GM13977 (cell line): ENCODE results near the gene SORL1.

Experiments used
- DNase-seq: peaks from one replicate; pipeline ENCODE4 v3.0.0; 2012; ENCODE audit warnings: low spot score
- in situ Hi-C: fragments of 300-500 bp; cut with MboI; formaldehyde crosslinking; loops from one replicate; pipeline ENCODE4 v1.12.0; 2022; ENCODE audit warnings: low sequenced_read_pairs, low pct_unique_long_range_greater_than_20kb, mixed read lengths, inconsistent platforms; ENCODE audit not compliant: unreplicated experiment
- TF ChIP-seq, protein P1 (sequence below): IDR thresholded peaks from 2 replicates; pipeline ENCODE4 v1.5.1; 2012; ENCODE audit warnings: mild to moderate bottlenecking, control low read depth; ENCODE audit not compliant: insufficient read depth; ENCODE audit errors: extremely low read depth, missing control alignments

The SORL1 gene

DNA sequence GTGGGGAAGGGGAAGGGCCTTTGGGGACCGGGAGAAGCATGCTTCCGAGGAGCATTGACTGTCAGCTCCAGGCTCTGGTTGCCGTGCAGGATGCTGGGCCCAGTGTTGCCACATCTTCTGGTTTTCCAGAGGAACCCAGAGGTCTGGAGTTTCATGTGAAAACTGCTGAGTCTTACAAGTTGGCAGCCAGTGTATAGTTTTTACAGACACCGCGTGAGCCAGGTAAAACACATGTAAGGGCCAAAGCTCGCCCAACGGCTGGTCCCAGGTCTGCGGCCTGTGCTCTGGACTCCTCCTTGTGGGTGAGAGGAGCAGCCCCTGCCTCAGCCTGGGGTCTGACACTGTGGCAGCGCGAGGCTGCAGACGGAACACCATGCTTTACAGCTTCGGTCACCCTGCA, 19.1 kb downstream of the SORL1 start:
- DNase-seq, result no peak
- TF ChIP-seq, protein P1, sequence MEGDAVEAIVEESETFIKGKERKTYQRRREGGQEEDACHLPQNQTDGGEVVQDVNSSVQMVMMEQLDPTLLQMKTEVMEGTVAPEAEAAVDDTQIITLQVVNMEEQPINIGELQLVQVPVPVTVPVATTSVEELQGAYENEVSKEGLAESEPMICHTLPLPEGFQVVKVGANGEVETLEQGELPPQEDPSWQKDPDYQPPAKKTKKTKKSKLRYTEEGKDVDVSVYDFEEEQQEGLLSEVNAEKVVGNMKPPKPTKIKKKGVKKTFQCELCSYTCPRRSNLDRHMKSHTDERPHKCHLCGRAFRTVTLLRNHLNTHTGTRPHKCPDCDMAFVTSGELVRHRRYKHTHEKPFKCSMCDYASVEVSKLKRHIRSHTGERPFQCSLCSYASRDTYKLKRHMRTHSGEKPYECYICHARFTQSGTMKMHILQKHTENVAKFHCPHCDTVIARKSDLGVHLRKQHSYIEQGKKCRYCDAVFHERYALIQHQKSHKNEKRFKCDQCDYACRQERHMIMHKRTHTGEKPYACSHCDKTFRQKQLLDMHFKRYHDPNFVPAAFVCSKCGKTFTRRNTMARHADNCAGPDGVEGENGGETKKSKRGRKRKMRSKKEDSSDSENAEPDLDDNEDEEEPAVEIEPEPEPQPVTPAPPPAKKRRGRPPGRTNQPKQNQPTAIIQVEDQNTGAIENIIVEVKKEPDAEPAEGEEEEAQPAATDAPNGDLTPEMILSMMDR, result no peak
- in situ Hi-C loops, result no loop called here

DNA sequence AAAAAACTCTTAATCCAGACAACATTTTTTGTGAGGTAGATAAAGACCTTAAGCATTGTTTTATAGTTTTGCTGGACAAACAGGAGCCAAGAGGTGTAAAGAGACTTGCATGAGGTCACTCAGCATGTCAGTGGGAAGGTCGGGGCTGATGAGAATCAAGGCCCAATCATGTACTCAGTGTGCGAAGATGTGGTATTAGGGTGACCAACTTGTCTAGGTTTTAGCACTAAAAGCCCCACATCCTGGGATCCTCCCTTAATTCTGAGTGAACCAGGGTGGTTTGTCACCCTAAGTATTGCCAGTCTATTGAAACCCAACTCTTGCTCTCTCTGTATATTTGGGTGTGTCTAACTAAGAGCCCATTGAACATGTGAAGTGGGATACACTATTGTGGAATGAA, 20.2 kb downstream of the SORL1 start:
- TF ChIP-seq, protein P1, result no peak
- no peak for DNase-seq
- in situ Hi-C loops, result no loop called here

DNA sequence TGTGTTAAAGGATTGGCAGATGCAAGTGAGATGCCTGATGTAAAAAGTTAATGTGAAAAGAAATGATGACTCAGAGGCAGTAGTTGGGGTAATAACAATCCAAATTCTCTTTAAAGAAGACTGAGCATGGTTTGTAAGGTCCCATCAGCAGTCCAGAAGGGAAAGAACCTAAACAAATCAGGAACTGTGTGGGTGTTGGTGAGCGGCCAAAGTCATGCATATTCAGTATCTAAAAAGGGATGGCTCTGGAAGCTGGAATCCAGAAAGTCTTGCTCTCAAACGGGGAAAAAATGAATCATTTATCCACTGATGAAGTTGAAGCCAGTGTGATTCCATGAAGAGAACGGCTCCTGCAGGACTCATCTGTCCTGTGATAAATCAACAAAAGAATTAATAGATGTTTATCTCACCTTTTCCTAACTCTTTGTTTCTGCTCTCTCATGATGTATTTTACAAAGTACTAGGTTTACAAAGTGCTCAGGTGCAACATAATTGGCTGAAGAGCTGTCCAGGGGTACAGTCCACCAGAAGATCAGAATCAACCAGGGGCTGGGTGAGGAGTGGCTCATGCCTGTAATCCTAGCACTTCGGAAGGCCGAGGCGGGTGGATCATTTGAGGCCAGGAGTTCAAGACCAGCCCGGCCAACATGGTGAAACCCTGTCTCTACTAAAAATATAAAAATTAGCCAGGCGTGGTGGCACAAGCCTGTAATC, 21.1 kb downstream of the SORL1 start:
- DNase-seq, result no peak
- in situ Hi-C loops, result no loop called here
- TF ChIP-seq, protein P1, result no peak

DNA sequence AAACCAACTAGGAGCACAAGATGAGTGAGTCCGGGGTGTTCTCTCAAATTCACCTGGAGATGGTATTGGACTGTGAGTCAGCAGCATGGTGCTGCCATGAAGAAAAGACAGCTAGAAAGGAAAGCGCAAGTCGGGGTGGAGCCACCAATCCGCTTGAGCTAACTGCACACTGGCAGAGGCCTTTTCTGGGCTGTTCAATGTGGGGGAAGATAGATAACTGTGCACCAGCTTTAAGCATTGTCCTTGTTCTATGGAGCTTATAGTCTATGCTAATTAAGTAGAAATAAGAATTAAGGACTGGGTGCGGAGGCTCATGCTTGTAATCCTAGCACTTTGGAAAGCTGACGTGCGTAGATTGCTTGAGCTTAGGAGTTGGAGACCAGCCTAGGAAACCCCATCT, 22.6 kb downstream of the SORL1 start:
- in situ Hi-C loops, result no loop called here
- DNase-seq, result no peak
- TF ChIP-seq, protein P1, result no peak

DNA sequence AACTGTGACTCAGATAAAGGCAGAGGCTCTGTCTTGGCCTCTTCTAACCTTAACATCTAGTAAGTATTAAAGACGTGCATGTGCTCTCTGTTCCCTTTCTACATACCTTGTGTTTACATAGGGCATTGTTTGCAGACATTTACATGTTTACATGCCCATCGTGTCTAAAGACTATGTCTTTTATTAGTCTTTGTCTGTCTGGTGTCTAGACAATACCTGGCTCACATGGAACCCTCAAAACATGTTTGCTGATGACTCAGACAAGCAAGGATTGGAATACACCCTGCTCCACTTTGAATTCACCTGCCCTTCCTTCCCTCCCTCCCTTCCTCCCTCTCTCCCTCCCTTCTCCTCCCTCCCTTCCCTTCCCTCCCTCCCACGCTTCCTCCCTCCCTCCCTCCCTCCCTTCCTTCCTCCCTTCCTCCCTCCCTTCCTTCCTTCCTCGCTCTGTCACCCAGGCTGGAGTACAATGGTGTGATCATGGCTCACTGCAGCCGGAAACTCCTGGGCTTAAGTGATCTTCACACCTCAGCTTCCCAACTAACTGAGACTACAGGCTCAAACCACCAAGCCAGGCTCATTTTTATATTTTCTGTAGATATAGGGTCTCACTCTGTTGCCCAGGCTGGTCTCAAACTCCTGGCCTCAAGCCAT, 24.4 kb downstream of the SORL1 start:
- TF ChIP-seq, protein P1, result no peak
- in situ Hi-C loops, result no loop called here
- DNase-seq, result no peak

DNA sequence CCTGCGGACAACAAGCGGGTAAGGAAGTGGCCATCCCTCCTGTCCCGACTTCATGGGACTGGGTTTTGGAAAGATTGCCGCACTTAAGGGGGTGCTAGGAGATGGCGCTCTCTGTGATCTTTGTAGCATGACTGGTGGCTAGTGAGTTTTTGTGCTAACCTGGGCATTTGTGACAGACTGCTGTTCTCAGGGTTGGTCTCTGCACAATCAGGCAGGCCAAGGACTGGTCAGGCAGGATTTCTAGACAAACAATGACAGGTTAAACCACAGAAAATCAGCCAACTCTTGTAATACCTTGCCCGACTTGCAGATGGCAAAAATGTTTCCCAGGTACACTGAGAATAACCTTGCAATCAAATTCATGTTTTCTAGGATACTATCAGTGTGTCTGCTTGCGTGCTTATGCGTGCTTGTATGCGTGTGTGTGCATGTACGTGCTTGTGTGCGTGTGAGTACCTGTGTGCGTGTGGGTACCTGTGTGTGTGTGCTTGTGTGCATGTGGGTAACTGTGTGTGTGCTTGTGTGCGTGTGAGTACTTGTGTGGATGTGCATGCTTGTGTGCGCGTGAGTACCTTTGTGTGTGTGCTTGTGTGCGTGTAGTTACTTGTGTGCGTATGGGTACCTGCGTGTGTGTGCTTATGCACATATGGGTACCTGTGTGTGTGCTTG, 26.2 kb downstream of the SORL1 start:
- TF ChIP-seq, protein P1, result no peak
- DNase-seq, result no peak
- in situ Hi-C loops, result no loop called here
